Measurements from ENCODE around the gene WDR90. TPM values are rescaled to one million over a fixed set of nuclear protein-coding genes. Genes with fewer than 3 reads are reported as not detected.

WDR90 gene
- total and polyA plus RNA-seq, 8 donors = 14.7 to 91.3 (median 22.3) TPM

DNA sequence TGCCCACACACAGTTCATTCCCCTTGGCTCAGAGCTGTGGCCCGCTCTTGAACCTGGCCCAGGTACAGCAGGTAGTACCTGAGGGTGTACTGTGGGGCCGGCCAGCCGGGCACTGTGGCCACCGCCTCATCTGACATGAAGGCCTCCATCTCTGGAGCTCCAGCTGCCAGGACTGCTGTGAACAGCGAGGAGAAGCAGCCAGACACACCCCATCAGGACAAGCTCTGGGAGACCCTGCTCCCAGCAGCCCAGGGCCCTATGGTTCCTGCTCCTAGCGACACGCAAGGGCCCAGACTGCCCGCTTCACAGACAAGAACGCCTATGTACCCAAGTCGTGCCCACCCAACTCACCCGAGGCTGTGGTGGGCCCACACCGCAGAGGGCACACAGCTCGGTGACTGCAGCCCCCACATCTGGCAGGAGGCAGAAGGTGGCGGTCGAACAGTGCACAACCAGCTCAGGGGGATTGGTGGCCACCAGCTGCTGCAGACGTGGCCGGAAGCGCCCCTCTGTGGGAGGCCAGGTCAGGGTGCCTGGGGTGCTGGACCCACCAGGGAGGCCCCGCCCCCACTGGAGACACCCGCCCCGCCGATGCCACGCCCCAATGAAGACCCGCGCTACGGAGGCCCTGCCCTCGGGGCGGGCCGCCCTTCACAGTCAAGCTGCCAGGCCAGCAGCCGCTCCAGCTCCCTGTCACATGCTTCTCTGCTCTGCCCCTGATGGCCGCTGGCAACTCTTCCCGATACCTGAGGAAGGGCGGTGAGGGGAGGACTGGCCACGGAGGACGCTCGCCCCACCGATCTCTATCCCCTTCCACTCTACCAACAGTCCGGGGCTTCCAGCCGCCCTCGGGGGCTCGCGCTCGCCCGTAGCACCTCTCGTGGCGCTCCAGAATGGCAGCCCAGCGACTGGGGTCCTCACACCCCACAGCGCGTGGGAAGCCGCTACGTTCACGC lies 30.0 kb downstream of the WDR90 start:
- no peak for FAIRE-seq
- Histone ChIP-seq H3K4me1 (peaks cover 9 to 21% (median 21%) of the 10 kb centered on the region in 3 donors), H3K9me3 (no peaks in the 10 kb centered on the region), H3K27ac (peak overlapping the region; percentile 68 to 78 (median 74)), H3K36me3 (peaks cover 0 to 14% (median 13%) of the 10 kb centered on the region in 3 donors), H3K4me3 (peak overlapping the region; percentile 4 to 75 (median 34)), H3K27me3 (no peaks in the 10 kb centered on the region)
- intact Hi-C loops (cut with DNase I) = no loop called here
- DNase-seq = peak; percentile 81 to 89 (median 84)
- no peak for TF ChIP-seq CTCF (IDR thresholded peaks at IDR 0.05)
- peak; percentile 41 to 59 (median 48) for ATAC-seq
- WGBS, 2 donors = 28 to 30% methylated on average over 43 to 52 of the region's 52 CpGs

- TF ChIP-seq CTCF (IDR thresholded peaks at IDR 0.05) = no peak
- WGBS, 2 donors = 0 to 1% methylated on average over 29 to 91 of the region's 91 CpGs
- intact Hi-C loops (cut with DNase I) = no loop called here
- no peaks in the 10 kb centered on the region for H3K9me3 ChIP-seq
- H3K27me3 ChIP-seq = no peaks in the 10 kb centered on the region
- peaks cover 0 to 14% (median 13%) of the 10 kb centered on the region in 3 donors for H3K36me3 ChIP-seq
- H3K27ac ChIP-seq = peak within 1 kb of the TSS; percentile 74 to 87 (median 82)
- DNase-seq (peak; percentile 78 to 94 (median 88)), FAIRE-seq (no peak), ATAC-seq (peak; percentile 63 to 82 (median 72))
- H3K4me3 ChIP-seq = peak within 1 kb of the TSS; percentile 51 to 93 (median 74)
- peaks cover 9 to 25% (median 24%) of the 10 kb centered on the region in 3 donors for H3K4me1 ChIP-seq
Observed at GRCh38 chr16:679814-680624, 30.9 kb downstream of the WDR90 start, which contains the start of gene STUB1. Gene STUB1, plus strand, starts transcription at chr16:680410. Its CDS starts 116 bp downstream, at chr16:680526.

DNA sequence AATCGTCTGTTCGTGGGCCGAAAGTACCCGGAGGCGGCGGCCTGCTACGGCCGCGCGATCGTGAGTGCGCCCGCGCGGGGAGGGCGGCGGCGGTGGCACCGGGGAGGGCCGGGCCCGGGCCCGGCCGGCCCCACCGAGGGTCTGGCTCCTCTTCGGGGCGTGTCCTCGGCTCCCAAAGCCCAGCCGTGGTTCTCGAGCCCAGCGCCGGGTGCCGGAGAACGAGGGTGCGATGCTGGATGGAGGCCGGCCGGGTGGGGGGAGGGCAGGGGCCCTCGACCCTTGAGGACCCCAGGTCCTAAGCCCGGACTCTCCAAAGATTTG lies 31.4 kb downstream of the WDR90 start:
- DNase-seq = no peak
- intact Hi-C loops (cut with DNase I) = no loop called here
- 0 to 1% methylated on average over 26 to 38 of the region's 38 CpGs for WGBS, 2 donors
- peak overlapping the region; percentile 51 to 93 (median 74) for H3K4me3 ChIP-seq
- FAIRE-seq = no peak
- no peak for TF ChIP-seq CTCF (IDR thresholded peaks at IDR 0.05)
- H3K4me1 ChIP-seq = peaks cover 9 to 29% (median 24%) of the 10 kb centered on the region in 3 donors
- no peaks in the 10 kb centered on the region for H3K27me3 ChIP-seq
- peak overlapping the region; percentile 74 to 87 (median 82) for H3K27ac ChIP-seq
- no peak for ATAC-seq
- H3K9me3 ChIP-seq = no peaks in the 10 kb centered on the region
- peaks cover 0 to 14% (median 13%) of the 10 kb centered on the region in 3 donors for H3K36me3 ChIP-seq

DNA sequence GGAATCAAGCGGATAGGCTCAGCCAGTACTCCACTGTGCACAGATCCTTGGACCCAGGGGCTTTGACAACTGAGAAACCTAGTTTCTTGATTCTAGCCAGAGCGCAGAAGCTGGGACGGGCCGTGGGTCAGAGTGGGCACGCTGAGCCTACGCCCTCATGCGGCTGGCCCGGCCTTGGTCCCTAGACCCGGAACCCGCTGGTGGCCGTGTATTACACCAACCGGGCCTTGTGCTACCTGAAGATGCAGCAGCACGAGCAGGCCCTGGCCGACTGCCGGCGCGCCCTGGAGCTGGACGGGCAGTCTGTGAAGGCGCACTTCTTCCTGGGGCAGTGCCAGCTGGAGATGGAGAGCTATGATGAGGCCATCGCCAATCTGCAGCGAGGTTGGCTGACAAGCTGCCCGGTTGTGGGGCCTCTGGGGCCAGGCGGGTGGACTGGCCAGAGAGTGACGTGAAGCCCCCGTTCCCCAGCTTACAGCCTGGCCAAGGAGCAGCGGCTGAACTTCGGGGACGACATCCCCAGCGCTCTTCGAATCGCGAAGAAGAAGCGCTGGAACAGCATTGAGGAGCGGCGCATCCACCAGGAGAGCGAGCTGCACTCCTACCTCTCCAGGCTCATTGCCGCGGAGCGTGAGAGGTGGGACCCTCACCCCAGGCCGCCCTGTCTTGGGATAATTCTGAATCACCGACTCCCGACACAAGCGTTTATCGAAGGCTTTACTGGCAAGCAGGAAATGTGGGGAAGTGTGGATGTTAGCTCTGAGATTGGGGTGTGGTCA lies 32.0 kb downstream of the WDR90 start:
- peaks cover 0 to 14% (median 13%) of the 10 kb centered on the region in 3 donors for H3K36me3 ChIP-seq
- ATAC-seq (no peak), FAIRE-seq (no peak), DNase-seq (peak in 3 of 6 donors; percentile 71 to 86 (median 85))
- 40 to 43% methylated on average over 44 of the region's 44 CpGs for WGBS, 2 donors
- no peak for TF ChIP-seq CTCF (IDR thresholded peaks at IDR 0.05)
- H3K4me1 ChIP-seq = peaks cover 9 to 29% (median 24%) of the 10 kb centered on the region in 3 donors
- intact Hi-C loops (cut with DNase I) = no loop called here
- H3K27ac ChIP-seq = peak overlapping the region; percentile 74 to 87 (median 82)
- no peaks in the 10 kb centered on the region for H3K9me3 ChIP-seq
- H3K4me3 ChIP-seq = peak overlapping the region; percentile 51 to 93 (median 74)
- H3K27me3 ChIP-seq = no peaks in the 10 kb centered on the region
